Fibroblast of pulmonary artery (primary cell): Measurements from ENCODE around the gene MCEMP1.

Source experiments
- DNase-seq: peaks from one replicate; pipeline ENCODE4 v3.0.0-alpha.2; 2010; ENCODE audit warnings: low read depth
- H3K4me3 ChIP-seq: replicated peaks from 2 replicates; pipeline ENCODE4 v1.5.1; 2011; ENCODE audit warnings: low read depth, mild to moderate bottlenecking, control low read depth, low read length, moderate library complexity
- TF ChIP-seq, protein P1 (sequence below): IDR thresholded peaks from 2 replicates; pipeline ENCODE4 v1.5.1; 2011; ENCODE audit warnings: mild to moderate bottlenecking, control low read depth, low read length, inconsistent platforms; ENCODE audit errors: missing control alignments

The MCEMP1 gene

DNA sequence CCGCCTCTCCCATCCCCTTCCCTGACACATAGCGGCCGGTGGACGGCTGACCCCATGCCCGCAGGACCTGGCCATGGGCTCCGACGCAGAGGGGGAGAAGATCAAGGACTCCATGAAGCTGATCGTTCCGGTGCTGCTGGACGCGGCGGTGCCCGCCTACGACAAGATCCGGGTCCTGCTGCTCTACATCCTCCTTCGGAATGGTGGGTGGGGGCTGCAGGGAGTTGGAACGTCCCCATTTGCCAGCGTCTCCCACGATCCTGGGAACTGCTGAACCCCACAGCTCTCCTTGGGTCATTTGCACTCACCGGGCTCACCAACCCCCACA lies 32.4 kb upstream of the MCEMP1 start:
- TF ChIP-seq, protein P1, sequence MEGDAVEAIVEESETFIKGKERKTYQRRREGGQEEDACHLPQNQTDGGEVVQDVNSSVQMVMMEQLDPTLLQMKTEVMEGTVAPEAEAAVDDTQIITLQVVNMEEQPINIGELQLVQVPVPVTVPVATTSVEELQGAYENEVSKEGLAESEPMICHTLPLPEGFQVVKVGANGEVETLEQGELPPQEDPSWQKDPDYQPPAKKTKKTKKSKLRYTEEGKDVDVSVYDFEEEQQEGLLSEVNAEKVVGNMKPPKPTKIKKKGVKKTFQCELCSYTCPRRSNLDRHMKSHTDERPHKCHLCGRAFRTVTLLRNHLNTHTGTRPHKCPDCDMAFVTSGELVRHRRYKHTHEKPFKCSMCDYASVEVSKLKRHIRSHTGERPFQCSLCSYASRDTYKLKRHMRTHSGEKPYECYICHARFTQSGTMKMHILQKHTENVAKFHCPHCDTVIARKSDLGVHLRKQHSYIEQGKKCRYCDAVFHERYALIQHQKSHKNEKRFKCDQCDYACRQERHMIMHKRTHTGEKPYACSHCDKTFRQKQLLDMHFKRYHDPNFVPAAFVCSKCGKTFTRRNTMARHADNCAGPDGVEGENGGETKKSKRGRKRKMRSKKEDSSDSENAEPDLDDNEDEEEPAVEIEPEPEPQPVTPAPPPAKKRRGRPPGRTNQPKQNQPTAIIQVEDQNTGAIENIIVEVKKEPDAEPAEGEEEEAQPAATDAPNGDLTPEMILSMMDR: no peak
- H3K4me3 ChIP-seq: no peak overlapping the region
- DNase-seq: no peak

DNA sequence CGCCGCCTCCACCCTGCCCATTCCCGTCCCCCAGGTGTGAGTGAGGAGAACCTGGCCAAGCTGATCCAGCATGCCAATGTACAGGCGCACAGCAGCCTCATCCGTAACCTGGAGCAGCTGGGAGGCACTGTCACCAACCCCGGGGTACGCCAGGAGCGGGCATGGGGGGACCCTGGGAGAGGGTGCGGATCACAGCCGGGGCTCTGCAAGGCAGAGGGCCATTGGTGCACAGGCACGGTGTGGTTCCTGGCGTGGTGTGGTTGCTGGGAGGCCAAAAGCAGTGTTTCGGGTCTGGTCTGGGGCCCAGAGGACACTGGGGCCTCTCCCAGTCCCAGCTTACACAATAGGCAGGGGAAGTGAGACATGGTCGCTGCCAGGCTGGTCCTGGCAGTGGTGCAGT lies 31.7 kb upstream of the MCEMP1 start:
- H3K4me3 ChIP-seq: no peak overlapping the region
- DNase-seq: no peak
- TF ChIP-seq, protein P1: no peak

DNA sequence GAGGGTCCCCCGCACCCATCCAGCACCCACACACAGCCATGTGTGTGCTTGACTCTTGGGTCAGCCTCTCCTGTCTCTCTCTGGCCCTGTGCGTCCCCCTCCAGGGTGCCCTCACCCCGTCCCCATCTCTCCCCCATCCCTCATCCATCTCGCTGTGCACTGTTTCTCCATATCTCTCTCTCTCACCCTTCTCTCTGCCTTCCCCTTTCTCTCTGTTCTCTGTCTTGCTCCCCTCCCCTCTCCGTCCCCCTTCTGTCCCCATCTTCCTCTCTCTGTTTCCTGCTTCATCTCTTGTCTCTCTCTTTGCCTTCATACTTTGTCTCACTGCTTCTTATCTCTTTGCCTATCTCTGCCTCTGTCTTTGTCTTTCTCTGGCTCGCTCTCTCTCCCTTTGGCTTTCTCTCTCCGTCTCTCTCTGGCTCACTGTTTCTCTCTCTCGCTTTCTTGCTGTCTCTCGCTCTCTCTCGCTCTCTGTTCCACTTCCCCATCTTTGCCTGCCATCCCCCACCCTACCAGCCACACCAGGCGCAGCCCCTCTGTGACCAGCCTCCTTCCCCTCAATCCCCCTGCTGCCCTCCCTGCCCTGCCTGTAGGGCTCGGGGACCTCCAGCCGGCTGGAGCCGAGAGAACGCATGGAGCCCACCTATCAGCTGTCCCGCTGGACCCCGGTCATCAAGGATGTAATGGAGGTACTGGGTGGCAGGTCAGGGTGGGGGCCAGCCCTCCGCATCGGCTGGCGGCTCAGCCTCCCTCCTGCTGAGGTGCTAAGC lies 31.0 kb upstream of the MCEMP1 start:
- DNase-seq: no peak
- H3K4me3 ChIP-seq: no peak overlapping the region
- TF ChIP-seq, protein P1: no peak

DNA sequence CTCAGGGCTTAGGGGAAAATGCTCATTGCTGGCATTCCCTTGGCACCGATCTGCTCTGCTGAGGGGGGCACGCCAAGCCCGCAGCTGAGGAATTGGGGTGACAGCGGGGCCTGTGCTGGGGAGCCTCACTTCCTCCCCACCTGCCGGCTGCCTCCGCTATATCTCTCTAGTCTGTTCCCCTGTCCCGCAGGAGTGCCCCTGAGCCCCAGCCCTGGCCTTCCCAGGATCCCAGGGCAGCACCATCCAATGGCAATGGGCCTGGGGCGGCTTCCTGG lies 30.5 kb upstream of the MCEMP1 start:
- no peak overlapping the region for H3K4me3 ChIP-seq
- TF ChIP-seq, protein P1: no peak
- DNase-seq: no peak

DNA sequence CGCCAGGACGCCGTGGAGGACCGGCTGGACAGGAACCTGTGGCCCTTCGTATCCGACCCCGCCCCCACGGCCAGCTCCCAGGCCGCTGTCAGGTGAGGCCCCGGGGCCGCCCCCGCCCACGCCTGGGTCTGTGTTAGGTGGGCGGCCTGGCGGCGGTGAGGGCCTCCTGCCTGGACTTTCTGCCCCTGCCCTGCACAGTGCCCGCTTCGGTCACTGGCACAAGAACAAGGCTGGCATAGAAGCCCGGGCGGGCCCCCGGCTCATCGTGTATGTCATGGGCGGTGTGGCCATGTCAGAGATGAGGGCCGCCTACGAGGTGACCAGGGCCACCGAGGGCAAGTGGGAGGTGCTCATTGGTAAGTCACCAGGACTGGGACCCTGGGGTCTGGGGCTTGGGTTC lies 29.7 kb upstream of the MCEMP1 start:
- no peak overlapping the region for H3K4me3 ChIP-seq
- TF ChIP-seq, protein P1: no peak
- no peak for DNase-seq

DNA sequence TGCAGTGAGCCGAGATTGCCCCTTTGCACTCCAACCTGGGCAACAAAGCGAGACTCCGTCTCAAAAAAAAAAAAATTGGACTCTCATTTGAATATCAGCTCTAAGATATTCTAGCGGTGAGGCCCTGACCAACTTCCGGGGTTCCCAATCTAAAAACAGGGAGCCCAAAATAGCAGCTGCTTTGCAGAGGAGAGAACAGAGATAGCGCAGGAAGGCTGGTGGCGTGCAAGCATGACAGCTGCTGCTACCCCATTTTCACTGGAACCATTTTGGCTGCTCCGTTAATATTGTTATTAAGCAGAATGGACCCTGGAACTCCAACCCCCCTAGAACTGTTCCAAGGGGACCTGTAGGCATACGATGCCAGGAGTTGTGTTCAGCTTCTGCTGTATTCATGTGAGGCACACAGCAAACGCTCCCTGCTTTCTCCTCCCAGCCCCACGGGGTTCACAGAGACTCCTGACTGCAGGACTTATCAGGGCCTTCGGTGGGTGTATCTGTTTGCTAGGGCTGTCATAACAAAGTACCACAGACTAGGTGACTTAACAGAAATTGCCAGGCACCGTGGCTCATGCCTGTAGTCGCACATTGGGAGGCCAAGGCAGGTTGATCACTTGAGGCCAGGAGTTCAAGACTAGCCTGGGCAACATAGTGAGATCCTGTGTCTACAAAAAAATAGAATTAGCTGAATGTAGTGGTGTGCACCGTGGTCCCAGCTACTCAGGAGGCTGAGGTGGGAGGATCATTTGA lies 28.4 kb upstream of the MCEMP1 start:
- no peak for DNase-seq
- no peak overlapping the region for H3K4me3 ChIP-seq
- TF ChIP-seq, protein P1: no peak

DNA sequence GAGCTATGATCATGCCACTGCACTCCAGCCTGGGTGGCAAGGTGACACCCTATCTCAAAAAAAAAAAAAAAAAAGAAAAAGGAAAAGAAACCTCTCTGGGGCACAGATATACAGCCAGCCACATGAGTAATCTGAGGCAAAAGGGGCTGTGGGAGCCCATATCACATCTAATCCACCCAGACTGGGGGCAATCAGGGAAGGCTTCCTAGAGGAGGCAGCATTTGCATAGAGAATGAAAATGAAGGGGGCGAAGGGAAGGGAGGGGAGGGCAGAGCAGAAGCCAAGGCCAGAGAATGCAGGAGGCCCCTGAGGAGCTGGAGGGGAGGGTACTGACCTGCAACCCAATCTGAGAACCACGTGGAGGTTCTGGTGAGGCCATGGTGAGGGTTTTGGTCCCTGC lies 26.7 kb upstream of the MCEMP1 start:
- no peak overlapping the region for H3K4me3 ChIP-seq
- TF ChIP-seq, protein P1: no peak
- no peak for DNase-seq
